HG03565 (cell line): ENCODE measurements around the gene PRR36.

Source experiments
- ATAC-seq: cut with Tn5 transposase; IDR thresholded peaks from one replicate; pipeline ENCODE4 v1.9.1; 2021; ENCODE audit warnings: mild to moderate bottlenecking, moderate library complexity; ENCODE audit not compliant: unreplicated experiment

The PRR36 gene

DNA sequence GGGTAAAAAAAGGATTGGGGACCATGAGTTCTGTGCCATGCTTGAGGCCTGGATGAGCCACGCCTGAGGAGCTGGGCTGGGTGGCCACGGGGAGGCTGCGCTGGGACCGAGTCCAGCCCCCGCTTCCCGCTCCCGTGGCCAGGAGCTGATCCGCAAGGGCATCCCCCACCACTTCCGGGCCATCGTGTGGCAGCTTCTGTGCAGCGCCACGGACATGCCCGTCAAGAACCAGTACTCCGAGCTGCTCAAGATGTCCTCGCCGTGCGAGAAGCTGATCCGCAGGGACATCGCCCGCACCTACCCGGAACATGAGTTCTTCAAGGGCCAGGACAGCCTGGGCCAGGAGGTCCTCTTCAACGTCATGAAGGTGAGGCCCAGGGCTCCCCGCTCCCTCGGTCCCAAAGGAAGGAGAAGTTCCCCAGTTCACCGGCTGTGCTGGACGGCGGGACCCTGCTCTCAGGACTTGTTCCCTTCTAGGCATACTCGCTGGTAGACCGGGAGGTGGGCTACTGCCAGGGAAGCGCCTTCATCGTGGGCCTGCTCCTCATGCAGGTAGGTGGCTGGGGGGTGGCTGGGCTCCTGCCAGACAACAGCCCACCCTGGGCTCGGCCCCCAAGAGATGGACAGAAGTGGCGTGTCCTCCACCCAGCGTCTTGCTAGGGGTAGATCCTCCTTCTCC is 25.3 kb downstream of the PRR36 start:
- no peak for ATAC-seq

- no peak for ATAC-seq
Measured at GRCh38 chr19:7847664-7848063, 26.5 kb downstream of the PRR36 start.

GRCh38 chr19:7846155-7846646 is 28.0 kb downstream of the PRR36 start:
- no peak for ATAC-seq

DNA sequence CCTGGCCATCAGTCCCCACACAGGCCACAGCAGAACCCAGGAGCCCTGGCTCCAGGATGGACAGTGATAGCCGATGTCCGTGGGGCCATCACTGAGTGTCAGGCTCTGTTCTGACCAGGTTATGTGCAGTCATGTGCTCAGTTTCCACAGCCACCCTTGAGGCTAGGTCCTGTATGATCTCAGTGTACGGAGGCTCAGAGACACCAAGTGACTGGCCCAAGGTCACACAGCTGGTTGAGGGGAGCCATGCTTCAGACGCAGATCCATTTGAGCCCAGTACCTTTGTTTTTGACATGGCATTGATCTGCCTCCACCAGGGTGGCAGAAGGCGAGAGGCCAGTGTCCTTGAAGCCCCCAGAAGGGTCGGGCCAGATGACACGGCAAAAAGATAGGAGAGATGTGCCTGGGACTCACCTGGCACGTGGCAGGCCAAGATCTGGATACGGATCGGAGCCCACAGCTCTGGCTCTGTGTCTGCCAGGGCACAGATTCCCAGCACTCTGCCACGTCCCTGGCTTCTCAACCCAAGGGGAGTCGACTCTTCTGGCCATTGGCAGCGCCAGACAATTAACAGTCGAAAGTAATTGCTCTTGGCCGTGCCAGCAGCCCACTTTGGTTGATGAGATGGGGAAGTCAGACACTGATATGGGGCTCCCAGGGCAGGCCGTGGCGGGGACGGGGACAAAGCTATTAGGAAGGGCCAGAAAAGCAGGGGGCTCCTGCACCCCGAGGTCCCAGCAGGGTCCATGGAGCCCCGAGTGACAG is 28.6 kb downstream of the PRR36 start:
- no peak for ATAC-seq

DNA sequence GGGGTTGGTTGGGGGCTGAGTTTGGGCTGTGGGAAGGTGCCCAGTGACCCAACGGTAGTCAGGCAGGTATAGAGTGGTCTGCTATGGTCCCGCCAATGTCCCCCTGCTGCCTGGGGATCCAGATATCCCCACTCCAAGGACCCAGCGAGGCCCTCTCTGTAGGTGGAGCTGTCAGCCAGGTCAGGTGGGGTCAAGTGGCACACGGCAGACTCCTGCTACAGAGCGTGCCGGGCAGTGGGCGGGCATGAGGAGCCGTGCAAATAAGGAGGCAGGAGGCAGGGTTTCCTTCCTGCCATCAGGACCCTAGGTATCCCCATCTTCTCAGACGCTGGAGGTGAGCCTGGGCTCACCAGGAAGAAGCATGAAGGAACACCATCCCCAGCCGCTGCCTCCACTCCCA is 29.2 kb downstream of the PRR36 start:
- ATAC-seq = no peak

DNA sequence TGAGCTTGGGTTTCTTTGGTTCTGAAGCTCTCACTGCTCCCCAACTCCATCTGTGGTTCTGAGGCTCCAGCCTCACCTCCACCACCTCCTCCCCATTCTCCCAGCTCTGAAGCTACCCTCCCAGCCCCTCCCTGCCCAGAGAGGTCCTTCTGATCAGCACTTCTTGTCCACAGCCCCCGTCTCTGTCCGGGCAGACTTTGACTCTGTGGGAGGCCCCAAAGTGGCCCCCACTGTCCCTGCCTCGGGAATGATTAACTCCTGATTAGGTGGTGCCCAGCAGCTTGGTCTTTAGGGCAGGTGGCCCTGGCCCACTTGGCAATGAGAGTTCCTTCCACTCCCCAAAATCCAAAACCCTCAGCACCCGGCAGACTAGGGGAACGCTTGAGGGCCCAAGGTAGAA is 29.8 kb downstream of the PRR36 start:
- no peak for ATAC-seq

GRCh38 chr19:7843521-7843920 is 30.7 kb downstream of the PRR36 start:
- ATAC-seq = no peak

DNA sequence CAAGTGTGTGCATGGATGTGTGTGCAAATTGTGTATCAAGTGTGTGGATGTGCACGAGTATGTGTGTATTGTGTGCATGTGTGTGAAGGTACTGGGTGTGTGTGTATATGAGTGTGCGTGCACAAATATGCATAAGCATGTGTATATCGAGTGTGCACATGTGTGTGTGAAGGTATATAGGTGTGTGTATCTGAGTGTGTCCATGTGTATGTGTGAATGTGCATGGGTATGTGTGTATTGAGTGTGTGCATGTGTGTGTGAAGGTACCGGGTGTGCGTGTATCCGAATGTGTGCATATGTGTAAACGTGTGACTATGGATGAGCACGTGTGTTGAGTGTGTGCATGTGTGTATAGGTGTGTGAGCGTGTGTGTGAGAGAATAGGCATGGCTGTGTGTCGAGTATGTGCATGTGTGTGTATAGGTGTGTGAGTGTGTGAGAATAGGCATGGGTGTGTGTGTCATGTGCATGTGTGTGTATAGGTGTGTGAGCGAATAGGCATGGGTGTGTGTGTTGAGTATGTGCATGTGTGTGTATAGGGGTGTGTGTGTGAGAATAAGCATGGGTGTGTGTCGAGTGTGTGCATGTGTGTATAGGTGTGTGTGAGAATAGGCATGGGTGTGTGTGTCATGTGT is 31.4 kb downstream of the PRR36 start:
- ATAC-seq = no peak

- ATAC-seq = no peak
Measured at GRCh38 chr19:7841751-7842660, 32.2 kb downstream of the PRR36 start.

- ATAC-seq = no peak
Measured at GRCh38 chr19:7840629-7841028, 33.6 kb downstream of the PRR36 start.

- no peak for ATAC-seq
Measured at GRCh38 chr19:7839476-7839875, 34.7 kb downstream of the PRR36 start.

GRCh38 chr19:7833225-7834099 is 40.7 kb downstream of the PRR36 start:
- no peak for ATAC-seq

GRCh38 chr19:7832781-7833180 is 41.4 kb downstream of the PRR36 start:
- ATAC-seq = no peak

GRCh38 chr19:7832009-7832408 is 42.2 kb downstream of the PRR36 start:
- no peak for ATAC-seq

- ATAC-seq = no peak
Measured at GRCh38 chr19:7831452-7831851, 42.7 kb downstream of the PRR36 start.

DNA sequence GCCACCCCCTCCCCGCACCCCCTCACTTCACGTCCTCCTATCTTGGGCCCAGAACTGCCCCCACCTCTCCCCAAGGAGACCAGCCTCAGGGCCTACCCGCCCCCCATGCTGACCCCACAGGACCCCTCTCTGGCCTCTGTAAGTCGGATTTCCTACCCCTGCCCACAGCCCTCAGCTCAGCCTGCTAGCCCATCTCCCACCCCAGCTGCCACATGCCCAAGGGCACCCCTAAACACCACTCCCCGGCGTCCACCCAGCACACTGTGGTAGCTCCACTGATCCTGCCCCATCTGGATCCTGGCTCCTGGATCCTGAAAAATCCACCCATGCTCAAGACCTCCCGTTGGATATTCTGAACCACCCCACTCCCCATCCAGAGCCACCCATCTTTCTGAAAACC is 43.4 kb downstream of the PRR36 start:
- ATAC-seq = no peak

DNA sequence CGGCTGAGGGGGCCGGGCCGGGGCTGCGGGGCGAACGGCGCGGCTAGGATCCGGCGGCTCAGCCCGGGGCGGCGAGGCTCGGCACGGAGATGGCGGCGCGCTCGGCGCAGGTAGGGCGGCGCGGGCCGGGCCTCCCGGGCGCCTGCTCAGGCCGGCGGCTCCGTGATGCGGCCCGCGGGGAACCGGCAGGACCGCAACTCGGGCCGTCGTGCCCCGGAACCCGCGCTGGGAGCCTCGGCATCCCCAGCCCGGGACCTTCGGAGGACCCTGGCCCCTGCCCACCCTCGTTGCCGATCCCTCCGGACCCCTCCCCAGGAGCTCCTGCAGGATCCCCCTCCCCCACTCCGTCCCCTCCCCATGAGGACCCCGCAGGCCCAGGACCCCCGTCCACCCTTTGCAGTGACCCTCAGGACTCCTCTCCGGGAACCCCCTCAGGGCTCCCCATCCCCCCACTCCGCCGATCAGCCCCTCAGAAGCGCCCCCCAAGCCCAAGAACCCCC is 43.9 kb downstream of the PRR36 start:
- no peak for ATAC-seq

GRCh38 chr19:7829561-7830271 is 44.5 kb downstream of the PRR36 start, which contains the start of gene EVI5L:
TSS of gene EVI5L (plus strand) at chr19:7830218. CDS start at chr19:7846543, 16,325 bp downstream.
- ATAC-seq = peak; percentile 83

- no peak for ATAC-seq
Measured at GRCh38 chr19:7829166-7829520, 45.0 kb downstream of the PRR36 start.
